GM23248 (cell line): ENCODE results near the gene TMPRSS3. TPM values are rescaled to one million over a fixed set of nuclear protein-coding genes. Genes with fewer than 3 reads are reported as not detected.

Experiments
- DNase-seq: peaks from one replicate; pipeline ENCODE4 v3.0.0-alpha.2; 2015
- H2AFZ ChIP-seq: fragments of 200-600 bp; sonication (generic); 2 replicates; pipeline ENCODE4 v1.6.1; 2016; ENCODE audit warnings: antibody characterized with exemption
- H3F3A ChIP-seq: fragments of 200-600 bp; sonication (generic); 2 replicates; pipeline ENCODE4 v1.6.1; 2016; ENCODE audit warnings: mild to moderate bottlenecking, antibody characterized with exemption, mixed run types; ENCODE audit not compliant: insufficient read depth
- H3K27ac ChIP-seq: fragments of 200-600 bp; sonication (generic); 2 replicates; pipeline ENCODE4 v1.5.1; 2016; ENCODE audit warnings: mild to moderate bottlenecking
- H3K27me3 ChIP-seq: fragments of 200-600 bp; sonication (generic); replicated peaks from 2 replicates; pipeline ENCODE4 v1.6.1; 2016; ENCODE audit warnings: mild to moderate bottlenecking; ENCODE audit not compliant: insufficient read depth
- H3K36me3 ChIP-seq: fragments of 200-600 bp; sonication (generic); 2 replicates; pipeline ENCODE4 v1.6.1; 2016; ENCODE audit warnings: low read depth, mild to moderate bottlenecking
- H3K4me1 ChIP-seq: fragments of 200-600 bp; sonication (generic); 2 replicates; pipeline ENCODE4 v1.6.1; 2016; ENCODE audit warnings: mild to moderate bottlenecking; ENCODE audit not compliant: insufficient read depth
- H3K4me2 ChIP-seq: fragments of 200-600 bp; sonication (generic); one replicate; pipeline ENCODE4 v1.6.1; 2016; ENCODE audit warnings: mild to moderate bottlenecking; ENCODE audit not compliant: unreplicated experiment
- H3K4me3 ChIP-seq: fragments of 200-600 bp; sonication (generic); 2 replicates; pipeline ENCODE4 v1.5.1; 2016; ENCODE audit warnings: mild to moderate bottlenecking
- H3K79me2 ChIP-seq: fragments of 200-600 bp; sonication (generic); 2 replicates; pipeline ENCODE4 v1.6.1; 2016; ENCODE audit warnings: mild to moderate bottlenecking; ENCODE audit not compliant: insufficient read depth
- H3K9ac ChIP-seq: fragments of 200-600 bp; sonication (generic); 2 replicates; pipeline ENCODE4 v1.6.1; 2016; ENCODE audit warnings: mild to moderate bottlenecking
- H3K9me2 ChIP-seq: fragments of 200-600 bp; sonication (generic); 2 replicates; pipeline ENCODE4 v1.6.1; 2016; ENCODE audit warnings: mixed run types, mild to moderate bottlenecking, moderate library complexity; ENCODE audit not compliant: insufficient read depth
- H3K9me3 ChIP-seq: fragments of 200-600 bp; sonication (generic); one replicate; pipeline ENCODE4 v1.6.1; 2017; ENCODE audit warnings: low read depth
- H4K20me1 ChIP-seq: fragments of 200-600 bp; sonication (generic); 2 replicates; pipeline ENCODE4 v1.6.0; 2016; ENCODE audit not compliant: insufficient read depth
- EZH2 ChIP-seq: fragments of 200-600 bp; sonication (generic); IDR thresholded peaks from 2 replicates; pipeline ENCODE4 v1.6.1; 2018; ENCODE audit warnings: antibody characterized with exemption, mild to moderate bottlenecking; ENCODE audit not compliant: insufficient read depth, poor library complexity, severe bottlenecking
- EZH2phosphoT487 ChIP-seq: fragments of 200-600 bp; sonication (generic); IDR thresholded peaks from 2 replicates; pipeline ENCODE4 v1.6.1; 2018; ENCODE audit warnings: antibody characterized with exemption, moderate library complexity, mild to moderate bottlenecking, low read depth; ENCODE audit not compliant: insufficient read depth
- WGBS, 2 experiments: methylation state at CpG; one replicate each; pipeline ENCODE4 v1.1.6; 2015 to 2017; ENCODE audit warnings: low lambda C conversion rate in 2 of 2, low coverage in 1 of 2; ENCODE audit errors: missing lambda C conversion rate in 2 of 2; 5-methylcytosine and 5-hydroxymethylcytosine counted together
- in situ Hi-C: fragments of 300-500 bp; cut with MboI; formaldehyde crosslinking; loops from 2 replicates; pipeline ENCODE4 v1.15.0; 2020
- polyA plus RNA-seq: library from polyadenylated mRNA; unstranded; fragments of >200 nt; fragmentation: Nextera tagmentation; extraction: Ambion mirVana; gene quantifications from 2 replicates; pipeline ENCODE4 v1.2.1, GENCODE V29; 2016
- small RNA-seq: library from RNA; depleted of rRNA; stranded (forward); fragments of <200 nt; gene quantifications from one replicate; pipeline ENCODE3, GENCODE V24; 2014; ENCODE audit warnings: low read depth, low replicate concordance
- total RNA-seq: library from RNA; depleted of rRNA; stranded (reverse); fragments of >200 nt; shearing (Covaris generic); gene quantifications from 2 replicates; pipeline ENCODE4 v1.2.3, GENCODE V29; 2014; rRNA removed

The TMPRSS3 gene
- total and polyA plus RNA-seq, 2 experiments from 2014 or later = not detected

DNA sequence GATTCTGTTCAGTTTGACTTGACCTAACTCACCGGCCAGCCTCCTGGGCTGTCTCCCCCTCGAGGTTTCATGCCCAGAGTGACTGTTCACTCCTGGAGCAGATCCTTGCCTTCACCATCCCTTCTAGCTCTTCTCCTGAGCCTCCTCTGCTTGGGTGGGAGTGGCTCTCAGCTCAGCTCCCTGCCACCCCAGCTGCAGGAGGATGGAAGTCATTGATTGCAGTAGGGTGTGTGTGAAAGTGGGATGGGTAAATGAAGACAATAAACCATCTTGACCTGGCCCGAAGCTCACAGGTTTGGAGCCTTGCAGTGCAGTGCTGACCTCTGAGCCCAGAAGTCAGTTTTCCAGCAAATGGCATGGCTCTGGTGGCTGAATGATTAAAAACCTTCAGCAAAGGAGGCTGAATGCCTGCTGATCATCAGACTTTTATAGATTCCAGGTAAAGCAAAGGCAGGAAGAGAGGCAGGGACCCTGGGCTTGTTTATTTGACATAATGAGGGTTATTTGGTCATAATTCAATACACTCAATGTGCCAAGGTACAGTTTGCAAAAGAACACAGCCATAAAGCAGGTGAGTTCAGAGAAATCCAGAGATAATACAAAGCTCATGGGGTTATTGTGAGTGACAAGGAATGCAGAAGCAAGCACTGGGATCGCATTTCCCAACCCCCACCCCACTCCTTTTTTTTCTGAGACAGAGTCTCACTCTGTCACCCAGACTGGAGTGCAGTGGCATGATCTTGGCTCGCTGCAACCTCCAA lies 63.1 kb downstream of the TMPRSS3 start:
- no peak for DNase-seq

GRCh38 chr21:42331660-42332059 lies 64.2 kb downstream of the TMPRSS3 start:
- TF ChIP-seq EZH2 (no peak), EZH2phosphoT487 (no peak)
- peaks cover 33% of the 10 kb centered on the region for H3K27me3 ChIP-seq
- H3K4me3 ChIP-seq = no peak overlapping the region
- H3F3A ChIP-seq = no peaks in the 10 kb centered on the region
- H4K20me1 ChIP-seq = no peaks in the 10 kb centered on the region
- no peak overlapping the region for H3K9ac ChIP-seq
- H3K9me3 ChIP-seq = no peaks in the 10 kb centered on the region
- H3K4me2 ChIP-seq = no peak overlapping the region
- in situ Hi-C loops = no loop called here
- H3K36me3 ChIP-seq = no peaks in the 10 kb centered on the region
- no peaks in the 10 kb centered on the region for H3K79me2 ChIP-seq
- no peaks in the 10 kb centered on the region for H3K4me1 ChIP-seq
- H3K27ac ChIP-seq = no peak overlapping the region
- no peak overlapping the region for H2AFZ ChIP-seq
- no peak for DNase-seq
- no peaks in the 10 kb centered on the region for H3K9me2 ChIP-seq

More for the DNA sequence above, 63.1 kb downstream of the TMPRSS3 start:
- H3K4me1 ChIP-seq = no peaks in the 10 kb centered on the region
- no peak overlapping the region for H3K27ac ChIP-seq
- no peaks in the 10 kb centered on the region for H3K79me2 ChIP-seq
- in situ Hi-C loops = no loop called here
- no peak overlapping the region for H3K4me2 ChIP-seq
- TF ChIP-seq EZH2phosphoT487 (no peak), EZH2 (no peak)
- H3K36me3 ChIP-seq = no peaks in the 10 kb centered on the region
- H3K9ac ChIP-seq = no peak overlapping the region
- no peak overlapping the region for H2AFZ ChIP-seq
- peaks cover 43% of the 10 kb centered on the region for H3K27me3 ChIP-seq
- H3K4me3 ChIP-seq = no peak overlapping the region
- H4K20me1 ChIP-seq = no peaks in the 10 kb centered on the region
- no peaks in the 10 kb centered on the region for H3K9me2 ChIP-seq
- no peaks in the 10 kb centered on the region for H3F3A ChIP-seq
- WGBS, 2 experiments = 19 to 24% methylated on average over 5 of the region's 5 CpGs
- no peaks in the 10 kb centered on the region for H3K9me3 ChIP-seq

- in situ Hi-C loops = no loop called here
- Histone ChIP-seq H2AFZ (no peak overlapping the region), H3K4me2 (no peak overlapping the region), H3F3A (no peaks in the 10 kb centered on the region), H4K20me1 (no peaks in the 10 kb centered on the region), H3K36me3 (no peaks in the 10 kb centered on the region), H3K9me2 (no peaks in the 10 kb centered on the region), H3K4me1 (no peaks in the 10 kb centered on the region), H3K79me2 (no peaks in the 10 kb centered on the region), H3K9ac (no peak overlapping the region), H3K4me3 (no peak overlapping the region), H3K27me3 (peaks cover 26% of the 10 kb centered on the region), H3K9me3 (no peaks in the 10 kb centered on the region), H3K27ac (no peak overlapping the region)
- DNase-seq = no peak
- WGBS, 2 experiments = 23 to 36% methylated on average over 4 of the region's 4 CpGs
- no peak for TF ChIP-seq EZH2phosphoT487
- no peak for TF ChIP-seq EZH2
Observed at GRCh38 chr21:42330380-42331371, 65.2 kb downstream of the TMPRSS3 start.

- H3K4me2 ChIP-seq = no peak overlapping the region
- peaks cover 22% of the 10 kb centered on the region for H3K27me3 ChIP-seq
- 43 to 47% methylated on average over 6 of the region's 6 CpGs for WGBS, 2 experiments
- no peaks in the 10 kb centered on the region for H4K20me1 ChIP-seq
- TF ChIP-seq EZH2phosphoT487 (no peak), EZH2 (no peak)
- no peaks in the 10 kb centered on the region for H3K36me3 ChIP-seq
- no peak overlapping the region for H3K27ac ChIP-seq
- in situ Hi-C loops = no loop called here
- no peaks in the 10 kb centered on the region for H3F3A ChIP-seq
- H2AFZ ChIP-seq = no peak overlapping the region
- no peaks in the 10 kb centered on the region for H3K79me2 ChIP-seq
- H3K4me3 ChIP-seq = no peak overlapping the region
- H3K9ac ChIP-seq = no peak overlapping the region
- DNase-seq = no peak
- no peaks in the 10 kb centered on the region for H3K4me1 ChIP-seq
- no peaks in the 10 kb centered on the region for H3K9me2 ChIP-seq
- H3K9me3 ChIP-seq = no peaks in the 10 kb centered on the region
Observed at GRCh38 chr21:42324896-42325295, 71.0 kb downstream of the TMPRSS3 start.

Small RNA genes within 50 kb of the gene (small RNA-seq; reads per million reads assigned to genes)
- gene RNU6-1149P = not detected

Other genes starting within 250 kb of the TMPRSS3 start
- gene ABCG1, start 176.9 kb downstream of the TMPRSS3 start, total RNA-seq = not detected in 2 replicates
- gene ABCG1, start 176.9 kb downstream of the TMPRSS3 start, polyA plus RNA-seq = 0.08 TPM in 1 of 2 replicates, not detected in the other
- gene TFF3, start 80.6 kb downstream of the TMPRSS3 start, total RNA-seq = not detected in 2 replicates
- not detected in 2 replicates for gene TFF3, start 80.6 kb downstream of the TMPRSS3 start, polyA plus RNA-seq
- gene TFF2, start 45.1 kb downstream of the TMPRSS3 start, total RNA-seq = not detected in 2 replicates
- not detected in 2 replicates for gene TFF2, start 45.1 kb downstream of the TMPRSS3 start, polyA plus RNA-seq
- not detected in 2 replicates for gene TFF1, start 29.5 kb downstream of the TMPRSS3 start, total RNA-seq
- gene TFF1, start 29.5 kb downstream of the TMPRSS3 start, polyA plus RNA-seq = not detected in 2 replicates
- not detected in 2 replicates for gene UBASH3A, start 7.8 kb upstream of the TMPRSS3 start, total RNA-seq
- not detected in 2 replicates for gene UBASH3A, start 7.8 kb upstream of the TMPRSS3 start, polyA plus RNA-seq
- 0.32 TPM in 1 of 2 replicates, not detected in the other for gene RSPH1, start 100.2 kb upstream of the TMPRSS3 start, total RNA-seq
- 0.14 TPM in 1 of 2 replicates, not detected in the other for gene RSPH1, start 100.2 kb upstream of the TMPRSS3 start, polyA plus RNA-seq
- gene SLC37A1, start 117.8 kb upstream of the TMPRSS3 start, total RNA-seq = not detected in 2 replicates
- 0.23 TPM in 1 of 2 replicates, not detected in the other for gene SLC37A1, start 117.8 kb upstream of the TMPRSS3 start, polyA plus RNA-seq